Heart left ventricle (tissue), 16 donors: ENCODE results near the gene PLAC8. TPM values are rescaled to one million over a fixed set of nuclear protein-coding genes. Genes with fewer than 3 reads are reported as not detected.

Experiments used
- ATAC-seq, 4 donors: fragments of 200-7000 bp; cut with Tn5 transposase; one replicate each; pipeline ENCODE4 v1.9.1; 2020 to 2022; ENCODE audit warnings: moderate library complexity in 4 of 4, mild to moderate bottlenecking in 3 of 4, moderate number of reproducible peaks in 1 of 4
- DNase-seq, 5 donors: peaks; one replicate each; pipeline ENCODE4 v3.0.0-alpha.2; 2020
- H3K27ac ChIP-seq, 12 donors: fragments of 200-600 bp; sonication (generic) in 4 of 12; one replicate each; pipeline versions ENCODE4 v1.5.0 to v1.8.0; 2016 to 2022; ENCODE audit warnings: mild to moderate bottlenecking in 2 of 12
- H3K27me3 ChIP-seq, 9 donors: fragments of 200-600 bp; sonication (generic) in 2 of 9; one replicate each; pipeline versions ENCODE4 v1.5.1 to v1.8.0; 2016 to 2022; ENCODE audit warnings: mild to moderate bottlenecking in 3 of 9
- H3K36me3 ChIP-seq, 9 donors: fragments of 200-600 bp; sonication (generic) in 2 of 9; one replicate each; pipeline versions ENCODE4 v1.5.0 to v1.8.0; 2018 to 2022; ENCODE audit warnings: mild to moderate bottlenecking in 2 of 9
- H3K4me1 ChIP-seq, 12 donors: fragments of 200-600 bp; sonication (generic) in 4 of 12; one replicate each; pipeline versions ENCODE4 v1.5.0 to v1.8.0; 2016 to 2022; ENCODE audit warnings: mild to moderate bottlenecking in 3 of 12
- H3K4me3 ChIP-seq, 12 donors: fragments of 200-600 bp; sonication (generic) in 4 of 12; one replicate each; pipeline versions ENCODE4 v1.5.0 to v1.8.0; 2017 to 2022; ENCODE audit warnings: mild to moderate bottlenecking in 9 of 12, moderate library complexity in 4 of 12
- H3K9me3 ChIP-seq, 12 donors: fragments of 200-600 bp; sonication (generic) in 4 of 12; one replicate each; pipeline versions ENCODE4 v1.5.0 to v1.8.0; 2016 to 2022; ENCODE audit warnings: mild to moderate bottlenecking in 1 of 12
- CTCF ChIP-seq, 12 donors: fragments of 200-600 bp; sonication (generic) in 4 of 12; IDR thresholded peaks; one replicate each; pipeline versions ENCODE4 v1.5.0 to v1.8.0; 2018 to 2022; ENCODE audit warnings: antibody characterized with exemption in 12 of 12, mild to moderate bottlenecking in 5 of 12
- POLR2A ChIP-seq, 2 donors: fragments of 450-650 bp; IDR thresholded peaks; one replicate each; pipeline ENCODE4 v1.6.1; 2017; ENCODE audit warnings: antibody characterized with exemption in 2 of 2, mild to moderate bottlenecking in 2 of 2, moderate library complexity in 2 of 2
- WGBS, 4 donors: extraction: QIAGEN DNeasy Blood & Tissue Kit in 2 of 4; methylation state at CpG; one replicate each; pipeline versions ENCODE4 v1.1.5 to v1.1.7; 2013 to 2018; 5-methylcytosine and 5-hydroxymethylcytosine counted together
- intact Hi-C, 10 donors: fragments of 100-400 bp; cut with DNase I; formaldehyde crosslinking; loops; one replicate each; pipeline versions ENCODE4 v1.11.1 to v1.14.2; 2022
- polyA plus RNA-seq, 2 donors: library from polyadenylated mRNA; stranded (reverse); fragments of 200-250 nt; gene quantifications; one replicate each; pipeline ENCODE4 v1.2.3, GENCODE V29; 2013
- total RNA-seq, 9 donors: library from RNA; depleted of rRNA in 2 of 9; stranded (reverse); fragments of >200 nt in 2 of 9; fragmentation: NEBNext Ultra II Directional in 3 of 9; extraction: Animal tissue kit (Norgen Biotek cat#: 25700) in 3 of 9; gene quantifications; one replicate each; pipeline versions ENCODE4 v1.1.0 to v1.2.4, GENCODE V29; 2016 to 2023
- donor health status: ischemic (EF 13 %, LVEDD 7.1; RV severe dilation, severe dysfunction).
- donor health status: healthy with polysubstance abuse.
- donor health status: DM: no; HTN: yes; CAD: no.
- donor health status: DM: no; HTN: no; CAD: no.
- donor health status: ischemic (EF 25% LVEDD 6.9; RV normal size, moderate dysfunction).
- donor health status: ischemic (EF 25% LVEDD 5.7; RV mildly dilated, moderate dysfunction).
- donor health status: healthy.
- donor health status: DM: yes; HTN: yes; CAD: no.
- donor health status: ischemic (EF 35%, LVEDD 5.7; RV mildly dilated, moderate dysfunction).
- donor health status: nonischemic (EF 11% LVEDD 7.7; RV severe dilation, severe dysfunction).
- donor health status: DM: yes; HTN: yes; CAD: no.
- donor health status: PGD.
- donor health status: ischemic (EF 29% LVEDD 5.4; RV normal size, mild dysfunction).
- donor health status: nonischemic (EF 23%, LVEDD 6.1; RV moderate dilation, normal function).

The PLAC8 gene
- total and polyA plus RNA-seq, 11 donors: 0.31 to 11.3 (median 0.79) TPM; not detected in 2

- 4 to 6% (median 6%) methylated on average over 11 to 18 of the region's 18 CpGs for WGBS, 4 donors
- no peaks in the 10 kb centered on the region for H3K9me3 ChIP-seq
- DNase-seq (peak; percentile 70 to 92 (median 80)), ATAC-seq (peak; percentile 85 to 98 (median 96))
- peak overlapping the region; percentile 26 to 75 (median 55) for H3K4me3 ChIP-seq
- no peaks in the 10 kb centered on the region for H3K36me3 ChIP-seq
- H3K27ac ChIP-seq: peak overlapping the region in 2 of 12 donors; percentile 34 to 91
- intact Hi-C loops: no loop called here
- peaks cover 0 to 32% (median 5%) of the 10 kb centered on the region in 12 donors for H3K4me1 ChIP-seq
- TF ChIP-seq CTCF (IDR thresholded peaks at IDR 0.05) (peak in 10 of 12 donors; percentile 27 to 62 (median 52)), POLR2A (IDR thresholded peaks at IDR 0.05) (no peak)
- peaks cover 0 to 8% (median 0%) of the 10 kb centered on the region in 9 donors for H3K27me3 ChIP-seq
These were observed 4.1 kb downstream of the PLAC8 start for GRCh38 chr4:83110223-83110945.

- TF ChIP-seq CTCF (IDR thresholded peaks at IDR 0.05) (no peak), POLR2A (IDR thresholded peaks at IDR 0.05) (no peak)
- 1 to 2% (median 2%) methylated on average over 28 to 64 of the region's 64 CpGs for WGBS, 4 donors
- ATAC-seq (peak; percentile 65 to 86 (median 78)), DNase-seq (peak in 3 of 5 donors; percentile 32 to 77 (median 40))
- Histone ChIP-seq H3K4me3 (peak overlapping the region; percentile 26 to 75 (median 55)), H3K27ac (peak overlapping the region in 2 of 12 donors; percentile 34 to 91), H3K27me3 (peaks cover 0 to 8% (median 0%) of the 10 kb centered on the region in 9 donors), H3K36me3 (peaks cover 0 to 2% (median 0%) of the 10 kb centered on the region in 9 donors), H3K4me1 (peaks cover 0 to 24% (median 5%) of the 10 kb centered on the region in 12 donors), H3K9me3 (no peaks in the 10 kb centered on the region)
- intact Hi-C loops: no loop called here
These were observed 4.9 kb downstream of the PLAC8 start for GRCh38 chr4:83109480-83110222.

- TF ChIP-seq CTCF (IDR thresholded peaks at IDR 0.05) (no peak), POLR2A (IDR thresholded peaks at IDR 0.05) (no peak)
- H3K36me3 ChIP-seq: peaks cover 0 to 11% (median 0%) of the 10 kb centered on the region in 9 donors
- ATAC-seq (no peak), DNase-seq (no peak)
- H3K4me3 ChIP-seq: peak overlapping the region in 1 of 12 donors; percentile 75
- H3K27ac ChIP-seq: peak overlapping the region in 1 of 12 donors; percentile 91
- WGBS, 4 donors: 89 to 93% (median 91%) methylated on average over 26 of the region's 26 CpGs
- peaks cover 0 to 8% (median 0%) of the 10 kb centered on the region in 9 donors for H3K27me3 ChIP-seq
- H3K4me1 ChIP-seq: peaks cover 0 to 24% (median 5%) of the 10 kb centered on the region in 12 donors
- intact Hi-C loops: no loop called here
- no peaks in the 10 kb centered on the region for H3K9me3 ChIP-seq
These were observed 6.2 kb downstream of the PLAC8 start for GRCh38 chr4:83108101-83108861.
